Stromal cell of bone marrow (primary cell): ENCODE data around the gene RTCB.
"Not testable (repeated sequence)": the region's sequence is repeated elsewhere in the genome, so short reads cannot be mapped to it uniquely, and the experiment has no call there.

ENCODE experiments used
- DNase-seq: peaks from one replicate; pipeline ENCODE4 v3.0.0-alpha.2; 2012; ENCODE audit warnings: low read depth

Gene RTCB

DNA sequence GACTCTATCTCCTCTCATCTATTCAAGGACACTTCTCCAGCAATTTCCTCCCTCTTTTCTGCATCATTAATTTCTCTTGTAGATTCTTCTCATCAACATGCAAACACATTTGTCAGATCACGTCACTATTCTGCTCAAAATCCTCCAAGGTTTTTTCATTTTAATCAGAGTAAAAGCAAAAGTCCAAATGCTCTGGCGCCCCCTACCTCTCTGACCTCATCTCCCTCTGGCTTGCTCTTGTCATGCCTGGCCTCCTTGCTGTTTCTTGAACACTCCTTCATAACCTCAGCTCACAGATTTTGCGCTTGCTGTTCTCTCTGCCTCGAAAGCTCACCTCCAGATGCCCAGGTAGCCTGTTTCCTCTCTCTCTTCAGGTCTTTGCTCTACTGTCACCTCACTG is 22.4 kb downstream of the RTCB start:
- DNase-seq: no peak

DNA sequence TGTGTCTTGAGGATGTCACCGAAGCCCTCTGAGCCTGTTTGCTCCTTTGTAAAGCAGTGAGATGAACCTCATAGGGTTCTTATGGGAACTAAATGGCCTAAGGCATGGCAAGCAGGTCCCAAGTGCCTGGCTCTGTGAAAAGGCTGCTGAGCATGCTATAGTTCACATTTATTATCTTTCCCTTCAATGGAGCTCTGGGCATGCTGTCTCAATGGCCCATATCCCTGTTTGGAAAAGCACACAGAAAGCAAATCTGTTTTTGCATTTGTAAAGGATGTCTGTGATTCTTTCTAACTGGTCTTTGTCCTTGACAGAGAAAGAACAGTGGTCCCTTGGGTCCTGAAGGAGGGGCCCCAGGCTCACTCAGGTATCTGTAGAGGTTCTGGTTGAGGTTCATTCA is 26.4 kb downstream of the RTCB start:
- DNase-seq: no peak

GRCh38 chr22:32380991-32381390 is 31.1 kb downstream of the RTCB start:
- DNase-seq: no peak

DNA sequence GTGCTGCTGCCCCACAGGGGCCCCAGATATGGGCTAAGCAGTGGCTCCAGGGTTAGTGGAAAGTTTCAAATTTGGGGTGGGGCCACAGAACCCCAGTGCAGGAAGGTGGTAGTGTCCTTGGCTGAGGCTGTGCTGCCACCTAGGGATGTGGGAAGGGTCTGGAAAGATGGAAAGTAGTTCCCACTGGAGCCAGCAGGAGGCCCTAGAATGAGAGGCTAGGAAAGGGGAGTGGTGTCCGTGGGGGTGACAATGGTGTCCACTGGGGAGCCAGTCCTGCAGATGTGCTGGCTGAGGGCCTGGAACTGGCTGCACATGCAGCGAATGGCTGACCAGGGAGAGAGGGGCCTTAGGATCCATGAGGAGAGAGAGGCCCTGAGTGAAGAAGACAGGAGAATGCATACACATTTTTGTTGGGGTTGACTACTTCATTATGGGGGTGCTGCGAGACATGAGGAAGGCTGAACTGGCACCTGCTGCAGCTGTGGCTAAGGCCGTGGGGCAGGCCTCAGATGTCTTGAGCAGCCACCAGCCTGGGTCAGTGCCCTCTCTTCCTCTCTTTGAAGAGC is 33.3 kb downstream of the RTCB start:
- no peak for DNase-seq

DNA sequence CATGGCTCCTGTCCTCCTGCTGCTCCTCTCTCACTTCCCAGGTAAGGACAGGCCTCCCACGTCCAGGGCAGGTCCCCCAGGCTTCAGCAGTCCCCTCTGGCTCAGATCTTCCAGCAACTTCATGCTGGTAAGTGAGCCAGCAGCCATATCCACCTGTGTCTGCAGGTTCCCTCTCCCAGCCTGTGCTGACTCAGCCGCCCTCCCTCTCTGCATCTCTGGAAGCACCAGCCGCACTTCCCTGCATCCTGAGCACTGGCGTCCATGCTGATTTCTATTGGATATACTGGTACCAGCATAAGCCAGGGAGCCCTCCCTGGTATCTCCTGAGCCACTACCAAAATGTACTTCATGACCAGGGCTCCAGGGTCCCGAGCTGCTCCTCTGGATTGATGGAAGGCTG is 35.4 kb downstream of the RTCB start:
- no peak for DNase-seq

DNA sequence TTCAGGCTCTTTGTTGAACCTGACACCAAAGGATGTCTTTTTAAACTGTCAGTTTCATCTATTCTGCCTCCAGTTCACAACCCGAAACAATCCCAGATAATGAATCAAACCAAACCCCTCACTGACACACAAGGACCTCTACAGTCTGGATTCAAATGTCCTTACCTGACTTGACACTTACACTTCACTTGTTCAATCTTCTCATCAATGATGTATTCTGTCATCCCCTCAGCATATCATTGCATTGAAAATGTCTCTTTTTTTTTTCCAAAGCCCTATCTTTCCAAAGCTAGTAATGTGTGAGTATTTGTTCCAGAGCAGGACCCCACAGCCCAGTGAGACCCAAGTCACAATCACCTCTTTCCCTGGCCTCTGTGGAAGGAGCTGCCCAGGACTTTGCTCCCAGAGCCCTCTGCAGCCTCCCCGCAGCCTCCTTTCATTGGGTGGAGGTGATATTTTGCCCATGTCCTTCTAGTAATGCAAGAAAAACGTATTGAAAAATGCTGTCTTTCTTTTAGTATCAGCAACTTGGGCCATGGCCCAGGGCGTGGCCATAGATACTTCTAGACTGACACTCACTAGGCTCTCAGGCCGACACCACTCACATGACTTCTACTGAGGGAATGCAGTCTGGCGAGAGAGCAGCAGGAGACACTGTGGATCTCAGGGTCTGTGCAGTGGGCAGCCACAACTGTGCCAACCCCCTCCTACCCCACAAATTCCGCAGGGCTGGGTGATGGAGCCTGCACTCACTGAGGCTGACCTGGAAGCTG is 36.2 kb downstream of the RTCB start:
- DNase-seq: no peak

DNA sequence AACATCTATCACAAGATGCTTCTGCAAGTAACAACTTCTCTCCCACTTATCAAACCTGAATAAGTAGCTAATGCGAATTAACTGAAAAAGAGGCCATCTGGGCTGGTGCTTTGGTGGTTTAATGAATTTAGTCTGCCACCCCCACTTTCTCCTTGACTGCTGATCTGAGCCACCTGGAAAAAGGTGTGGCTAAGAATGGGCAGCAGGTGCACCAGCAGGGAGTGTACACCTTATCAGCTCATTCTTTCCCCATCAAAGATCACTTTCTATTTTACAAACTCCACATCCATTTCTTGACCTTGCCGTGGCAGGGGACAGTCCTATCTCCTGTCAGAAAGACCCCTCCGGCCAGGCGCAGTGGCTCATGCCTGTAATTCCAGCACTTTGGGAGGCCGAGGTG is 47.8 kb downstream of the RTCB start:
- no peak for DNase-seq

DNA sequence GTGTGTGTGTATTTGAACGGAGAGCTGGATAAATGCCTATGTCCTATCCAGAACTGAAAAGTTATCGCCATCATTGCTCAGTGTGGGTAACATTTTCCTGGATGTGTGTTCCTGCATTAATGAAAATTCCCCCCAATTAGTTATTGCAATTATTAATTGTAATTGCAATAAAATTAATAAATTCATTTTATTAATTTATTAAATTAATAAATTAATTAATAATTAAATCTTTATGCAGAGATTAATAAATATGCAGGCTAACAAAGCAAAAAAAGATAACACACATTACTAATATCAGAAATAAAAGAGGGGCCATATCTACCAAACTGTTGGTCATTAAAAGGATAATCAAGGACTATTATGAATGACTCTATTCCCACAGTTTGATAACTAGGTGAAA is 50.8 kb downstream of the RTCB start:
- DNase-seq: no peak

GRCh38 chr22:32360096-32360495 is 52.0 kb downstream of the RTCB start:
- DNase-seq: not testable (repeated sequence)

- not testable (repeated sequence) for DNase-seq
These were observed 54.5 kb downstream of the RTCB start, which contains the start of gene RFPL3 for GRCh38 chr22:32357567-32357966. Gene RFPL3, plus strand, starts transcription at chr22:32357867. Its CDS starts 205 bp downstream, at chr22:32358072.

- DNase-seq: no peak
These were observed 56.3 kb downstream of the RTCB start for GRCh38 chr22:32355760-32356159.

GRCh38 chr22:32354360-32355351 is 57.4 kb downstream of the RTCB start:
- DNase-seq: peak; percentile 2

DNA sequence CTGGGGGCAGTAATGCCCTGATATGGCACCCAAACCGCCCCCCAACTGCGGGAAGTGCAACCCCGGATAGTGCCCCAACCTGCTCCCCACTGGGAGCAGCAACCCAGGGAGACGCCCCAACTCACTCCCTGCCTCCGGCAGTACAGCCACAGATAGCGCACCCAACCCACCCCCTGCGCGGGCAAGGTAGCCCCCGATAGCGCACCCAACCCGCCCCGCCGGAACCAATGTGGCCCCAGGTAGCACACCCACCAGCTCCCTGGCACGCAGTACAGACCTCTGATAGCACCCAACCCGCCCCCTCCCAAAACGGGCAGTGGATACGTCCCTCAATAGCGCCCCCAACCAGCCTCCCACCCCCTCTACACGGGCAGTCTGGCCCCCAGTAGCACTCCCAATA is 58.2 kb downstream of the RTCB start:
- DNase-seq: no peak

DNA sequence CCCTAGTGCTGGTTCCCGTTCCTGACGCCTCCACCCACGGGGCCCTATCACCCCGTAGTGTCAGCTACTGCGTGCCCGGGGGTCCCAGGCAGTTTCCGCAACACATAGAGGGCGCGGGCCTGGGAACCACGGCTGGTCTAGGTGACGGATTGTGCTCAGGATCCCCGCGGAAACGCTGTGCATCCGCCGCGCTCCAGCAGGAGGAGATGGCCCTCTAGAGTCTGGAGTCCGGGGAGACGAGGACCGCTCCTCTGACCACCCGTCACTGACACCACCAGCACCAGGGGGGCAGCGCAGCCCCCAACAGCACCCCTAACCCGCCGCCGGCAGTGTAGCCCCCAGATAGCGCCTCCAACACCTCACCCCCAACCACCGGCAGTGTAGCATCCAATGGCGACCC is 58.8 kb downstream of the RTCB start:
- no peak for DNase-seq

DNA sequence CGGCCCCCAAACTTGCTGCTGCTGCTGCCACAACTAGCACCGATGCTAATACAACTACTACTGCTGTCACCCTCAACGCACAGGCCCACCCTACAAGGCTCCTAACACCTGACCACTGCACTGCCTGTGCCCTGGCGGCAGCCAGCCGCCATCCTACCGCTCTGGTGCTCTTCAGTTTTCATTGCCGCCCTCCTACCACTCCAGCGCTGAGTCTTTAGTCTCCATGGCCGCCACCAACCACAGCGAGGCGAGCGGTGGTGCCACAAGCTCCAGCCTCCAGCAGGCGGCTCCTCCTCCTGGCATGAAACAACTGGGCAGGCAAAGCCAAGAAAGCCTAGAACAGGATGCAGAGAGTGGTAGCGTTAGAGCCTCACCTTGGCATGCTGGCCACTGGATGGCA is 59.4 kb downstream of the RTCB start:
- no peak for DNase-seq

- not testable (repeated sequence) for DNase-seq
These were observed 60.2 kb downstream of the RTCB start for GRCh38 chr22:32351875-32352274.

GRCh38 chr22:32348031-32348611 is 63.9 kb downstream of the RTCB start:
- no peak for DNase-seq

- no peak for DNase-seq
These were observed 68.1 kb downstream of the RTCB start for GRCh38 chr22:32343941-32344340.

DNA sequence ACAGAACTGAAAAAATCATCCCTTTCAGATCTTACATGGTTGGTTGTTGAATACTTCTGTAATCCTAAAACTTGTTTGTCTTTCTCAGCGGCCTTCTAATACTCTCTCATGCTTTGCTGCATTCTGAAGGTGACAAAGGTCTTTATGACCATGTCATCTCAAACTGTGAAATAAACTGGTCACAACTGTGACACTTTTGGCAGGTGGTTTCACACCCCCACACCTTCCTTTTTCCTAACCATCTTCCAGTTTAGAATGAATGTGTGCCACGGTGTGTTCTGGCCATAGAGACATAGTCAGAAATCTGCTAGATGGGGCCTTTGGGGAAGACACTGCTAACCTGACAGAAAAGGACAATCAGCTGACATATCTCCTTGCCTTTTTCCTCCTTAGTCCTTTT is 69.1 kb downstream of the RTCB start:
- no peak for DNase-seq

DNA sequence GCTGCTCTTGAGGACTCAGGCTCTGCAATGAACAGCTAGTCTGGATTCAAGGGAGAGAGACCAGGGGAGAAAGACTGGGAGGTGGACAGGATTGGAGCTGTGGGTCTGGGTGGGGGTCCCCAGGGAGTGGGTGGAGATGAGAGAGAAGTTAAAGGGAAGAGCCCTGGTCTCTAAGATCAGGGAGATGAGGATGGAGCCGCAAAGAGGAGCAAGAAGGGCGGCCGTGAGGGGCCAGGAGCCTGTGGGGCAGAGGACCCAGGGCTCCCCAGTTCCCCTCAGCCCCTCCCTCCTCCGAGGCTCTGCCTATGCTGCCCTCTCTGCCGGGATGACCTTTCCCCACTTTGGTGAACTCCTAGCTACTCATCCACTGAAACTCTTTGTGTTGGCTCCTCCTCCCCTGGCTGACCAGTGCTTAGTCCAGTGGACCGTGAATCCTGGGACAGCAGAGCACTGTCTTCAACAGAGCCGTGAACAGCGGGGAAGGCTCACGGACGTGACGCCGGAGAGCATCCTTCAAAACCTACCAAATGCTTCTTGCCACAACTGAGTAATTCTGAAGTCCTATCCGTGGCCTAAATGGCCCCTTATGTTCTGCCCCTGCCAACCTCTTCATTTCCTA is 70.8 kb downstream of the RTCB start:
- no peak for DNase-seq

DNA sequence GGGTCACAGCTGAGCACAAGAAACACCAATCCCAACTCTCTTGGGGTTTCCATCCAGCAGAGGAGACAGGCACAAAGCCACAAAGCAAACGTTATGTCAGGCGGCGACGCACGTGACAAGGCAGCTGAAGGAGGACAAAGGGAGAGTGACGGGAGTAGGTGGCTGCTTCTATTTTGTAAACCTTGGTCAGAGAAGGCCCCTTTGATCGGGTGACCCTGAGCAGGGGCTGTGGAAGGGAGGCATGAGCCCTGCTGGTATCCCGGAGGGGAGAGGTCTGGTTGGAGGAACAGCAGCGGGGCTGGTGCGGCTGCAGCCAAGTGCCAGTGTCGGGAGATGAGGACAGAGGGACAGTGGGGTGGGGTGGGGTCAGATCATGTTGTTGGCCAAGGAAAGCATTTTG is 71.6 kb downstream of the RTCB start:
- no peak for DNase-seq
